ENCODE data around the gene DUSP1.

DUSP1 gene

DNA sequence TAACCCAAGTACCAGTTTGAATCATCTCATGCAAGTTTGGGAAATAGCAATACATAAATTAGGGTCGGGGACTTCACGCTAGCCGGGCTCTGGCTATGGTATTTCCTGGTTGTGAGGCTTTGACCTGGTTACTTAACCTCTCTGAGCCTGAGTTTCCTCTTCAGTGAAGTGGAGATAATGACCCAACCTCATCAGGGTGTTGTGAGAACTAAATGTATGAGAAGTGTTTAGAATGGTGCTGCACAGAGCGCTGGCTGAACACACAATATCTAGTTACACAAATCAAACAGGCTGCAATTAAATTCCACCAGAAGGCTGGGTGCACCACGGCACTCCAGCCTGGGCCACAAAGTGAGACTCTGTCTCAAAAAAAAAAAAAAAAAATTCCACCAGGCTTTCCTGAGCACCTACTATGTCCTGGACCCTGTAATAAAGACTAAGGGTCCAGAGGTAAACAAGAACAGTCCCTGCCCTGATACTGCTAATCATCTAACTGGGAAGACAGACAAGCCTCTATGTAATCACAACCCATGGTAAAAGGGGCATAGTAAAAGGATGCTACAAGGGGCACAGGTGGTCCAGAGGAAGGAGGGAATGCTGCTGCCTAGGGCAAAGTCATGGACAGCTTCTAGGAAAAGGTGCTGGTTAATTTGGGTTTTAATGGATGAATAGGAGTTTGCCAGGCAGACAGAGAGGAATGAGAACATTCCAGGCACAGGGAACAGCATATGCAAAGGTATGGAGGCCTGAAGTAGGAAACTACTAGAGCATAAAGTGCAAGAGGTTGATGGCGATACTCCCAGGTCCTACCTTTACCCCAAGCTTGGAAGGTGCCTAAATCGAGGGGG, 27.7 kb downstream of the DUSP1 start:
- no peak for DNase-seq

DNA sequence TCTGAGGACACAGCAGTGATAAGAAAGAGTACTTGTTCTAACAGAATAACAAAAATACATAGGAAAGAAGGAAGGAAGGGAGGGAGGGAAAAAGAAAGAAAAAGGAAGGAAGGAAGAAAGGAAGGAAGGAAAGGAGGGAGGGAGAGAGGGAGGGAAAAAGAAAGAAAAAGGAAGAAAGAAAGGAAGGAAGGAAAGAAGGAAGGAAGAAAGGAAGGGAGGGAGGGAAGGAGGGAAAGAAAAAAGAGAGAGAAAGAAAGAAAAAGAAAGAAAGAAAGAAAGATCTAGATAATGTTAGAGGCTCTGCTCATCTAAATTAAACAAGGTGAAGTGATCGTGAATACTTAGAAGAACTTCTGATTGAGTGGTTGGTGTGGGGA, 29.8 kb downstream of the DUSP1 start:
- DNase-seq = no peak

DNA sequence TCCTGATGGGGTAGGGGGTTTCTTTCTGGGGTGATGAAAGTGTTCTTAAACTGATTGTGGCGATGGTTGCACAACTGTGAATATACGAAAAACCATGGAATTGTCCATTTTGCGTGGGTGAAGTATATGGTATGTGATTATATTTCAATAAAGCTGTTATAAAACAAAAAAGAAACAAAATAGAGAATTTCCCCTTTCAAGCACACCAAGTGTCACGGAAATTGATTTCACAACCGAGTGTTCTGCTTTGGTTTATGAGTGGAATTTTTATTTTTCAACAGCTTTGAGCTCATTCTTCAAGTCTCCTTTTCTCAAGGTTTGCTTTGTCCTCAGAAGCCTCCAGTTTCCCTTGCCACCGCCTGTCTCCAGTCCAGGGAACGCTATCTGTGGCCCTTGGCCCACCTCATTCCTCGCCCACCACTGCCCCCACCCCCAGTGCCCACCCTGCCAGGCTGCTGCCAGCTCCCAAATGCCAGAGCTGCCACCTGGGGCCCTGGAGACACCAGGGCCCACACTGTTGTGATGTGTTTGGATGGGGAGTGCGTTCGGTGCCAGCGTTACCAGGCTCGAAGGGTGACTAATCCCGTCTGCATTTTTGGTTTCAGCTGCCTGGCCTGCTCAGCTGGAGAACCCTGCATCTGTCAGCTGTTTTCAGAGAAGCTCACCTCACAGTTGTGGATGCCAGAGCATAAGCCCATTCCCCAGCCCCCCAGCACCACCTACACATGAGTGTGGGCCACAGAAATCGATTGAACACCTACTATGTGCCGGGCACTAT, 30.4 kb downstream of the DUSP1 start:
- DNase-seq = no peak

DNA sequence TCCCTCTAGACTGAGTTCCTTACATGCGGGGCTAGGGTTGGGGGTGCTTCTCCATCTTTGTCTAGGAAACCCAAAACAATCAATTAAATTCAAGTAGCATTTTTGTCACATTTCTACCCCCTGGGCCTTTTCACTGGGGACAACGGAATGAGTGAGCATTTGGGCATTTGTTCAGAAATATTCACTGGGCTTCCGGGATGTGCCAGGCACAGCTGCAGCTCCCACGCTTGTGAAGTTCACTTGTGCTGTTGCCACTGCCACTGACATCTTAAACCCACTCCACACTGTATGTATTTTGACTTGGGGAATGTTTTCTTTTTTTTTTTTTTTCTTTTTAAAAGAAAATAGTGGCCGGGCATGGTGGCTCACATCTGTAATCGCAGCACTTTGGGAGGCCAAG, 31.6 kb downstream of the DUSP1 start:
- no peak for DNase-seq

DNA sequence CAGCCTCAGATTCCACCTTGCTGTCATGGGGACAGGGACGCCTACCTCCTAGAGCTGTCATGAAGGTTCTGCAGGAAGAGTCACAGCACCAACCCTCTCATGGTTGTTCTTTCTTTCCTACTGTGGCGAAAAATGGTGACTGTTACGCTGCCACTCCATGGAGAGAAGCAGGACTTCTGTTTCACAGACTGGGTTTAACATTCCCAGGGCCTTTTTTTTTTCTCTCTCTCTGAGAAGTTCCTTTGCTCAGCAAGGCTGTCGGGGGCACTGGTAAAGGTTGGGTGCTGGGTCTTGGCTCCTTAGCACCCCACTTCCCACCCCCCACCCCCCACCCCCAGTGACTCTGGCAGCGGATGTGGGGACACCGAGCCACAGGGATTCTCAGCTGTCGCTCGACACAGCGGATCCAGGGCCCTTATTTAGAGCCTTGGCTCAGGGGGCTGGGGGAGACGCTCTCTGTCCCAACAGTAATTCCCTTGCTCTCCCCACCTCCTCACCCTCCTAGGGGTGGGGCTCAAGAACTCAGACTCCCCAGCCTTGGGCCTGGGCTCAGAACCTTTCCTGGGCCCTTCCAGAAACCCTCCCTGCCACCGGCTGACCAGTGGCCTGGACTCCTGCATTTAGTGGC, 34.4 kb downstream of the DUSP1 start:
- no peak for DNase-seq

DNA sequence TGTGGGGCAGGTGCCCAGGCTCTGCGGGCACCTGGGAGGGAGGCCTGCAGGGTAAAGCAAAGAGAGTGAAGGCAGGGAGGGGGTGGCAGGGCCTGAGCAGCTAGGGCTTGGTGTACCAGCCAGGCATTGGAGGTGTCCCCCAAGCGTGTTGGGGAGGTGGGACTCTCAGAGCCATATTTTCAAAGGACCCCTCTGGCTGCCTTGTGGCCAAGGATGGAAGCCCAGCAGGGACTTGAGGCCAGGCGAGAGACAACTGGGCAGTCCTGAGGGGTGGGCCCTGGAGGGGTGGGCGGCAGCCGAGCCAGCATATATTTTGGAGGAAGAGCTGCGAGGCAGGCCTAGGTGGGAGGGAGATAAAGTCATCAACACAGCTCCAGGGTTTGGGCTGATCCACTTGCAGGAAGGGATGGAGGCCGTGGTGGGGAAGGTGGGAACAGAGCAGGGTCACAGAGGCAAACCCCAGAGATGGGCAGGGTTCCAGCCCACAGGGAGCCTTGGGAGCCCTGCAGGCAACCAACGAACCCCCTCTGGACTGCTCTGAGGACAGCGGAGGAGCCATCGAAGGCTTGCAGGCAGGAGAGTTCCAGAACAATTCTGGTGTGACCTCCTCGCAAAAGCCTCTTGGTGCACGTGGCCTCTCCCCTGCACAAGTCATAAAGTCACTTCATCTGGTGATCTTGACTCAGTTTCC, 35.7 kb downstream of the DUSP1 start:
- no peak for DNase-seq

DNA sequence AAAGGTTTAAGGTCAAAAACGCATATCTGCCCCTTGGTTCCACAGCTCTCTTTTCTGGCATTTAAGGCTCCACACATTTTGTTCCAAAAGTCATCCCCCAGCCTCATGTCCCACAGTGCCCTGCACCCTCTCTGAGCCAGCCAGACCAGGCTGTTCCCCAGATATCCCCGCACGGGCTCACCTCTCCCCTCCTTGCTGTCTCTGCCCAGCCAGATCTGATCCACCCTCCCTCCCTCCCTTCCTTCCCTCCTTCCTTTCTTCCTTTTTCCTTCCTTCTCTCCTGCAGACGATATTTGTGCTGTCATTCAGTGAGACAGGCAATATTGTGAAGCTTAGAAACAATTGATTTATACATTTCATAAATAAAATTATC, 37.0 kb downstream of the DUSP1 start:
- no peak for DNase-seq

DNA sequence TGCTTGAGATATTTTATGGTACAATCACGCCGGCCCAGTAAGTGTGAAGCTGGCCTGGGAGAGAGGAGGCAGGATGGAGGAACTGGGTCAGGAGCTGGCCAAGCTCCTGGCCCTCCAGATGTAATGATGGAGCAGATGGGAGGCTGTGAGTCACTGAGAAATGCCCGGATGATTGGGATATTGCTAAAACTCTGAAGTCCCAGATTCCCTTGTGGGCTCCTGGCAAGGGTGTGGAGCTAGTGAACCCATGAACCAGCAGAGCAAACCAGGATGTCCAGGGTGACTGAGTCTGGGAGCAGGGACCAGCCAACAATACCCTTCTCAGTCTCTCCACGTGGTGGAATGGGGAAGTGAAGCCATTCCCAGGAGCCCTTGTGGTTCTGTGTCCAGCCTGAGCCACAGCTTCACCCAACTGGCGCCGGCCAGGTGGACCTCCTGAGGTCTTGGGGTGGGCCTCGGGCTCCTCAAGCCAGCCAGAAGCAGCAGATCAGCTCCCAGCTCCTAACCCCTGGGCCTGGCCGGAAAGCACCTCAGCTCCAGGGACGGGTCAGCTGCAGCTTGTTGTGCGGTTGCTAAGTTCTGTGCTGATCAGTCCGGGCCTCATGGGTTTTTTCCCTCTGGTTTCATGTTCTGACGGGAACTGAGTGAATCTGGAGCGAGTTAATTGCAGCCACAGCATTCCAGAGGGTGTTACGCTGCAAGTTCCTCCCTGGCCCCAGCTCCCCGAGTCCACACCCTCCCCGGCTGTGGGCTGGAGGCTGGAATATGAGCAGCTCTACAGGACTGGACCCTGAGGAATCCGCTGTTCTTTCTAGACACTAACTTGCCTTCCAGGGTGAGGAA, 37.6 kb downstream of the DUSP1 start:
- no peak for DNase-seq

DNA sequence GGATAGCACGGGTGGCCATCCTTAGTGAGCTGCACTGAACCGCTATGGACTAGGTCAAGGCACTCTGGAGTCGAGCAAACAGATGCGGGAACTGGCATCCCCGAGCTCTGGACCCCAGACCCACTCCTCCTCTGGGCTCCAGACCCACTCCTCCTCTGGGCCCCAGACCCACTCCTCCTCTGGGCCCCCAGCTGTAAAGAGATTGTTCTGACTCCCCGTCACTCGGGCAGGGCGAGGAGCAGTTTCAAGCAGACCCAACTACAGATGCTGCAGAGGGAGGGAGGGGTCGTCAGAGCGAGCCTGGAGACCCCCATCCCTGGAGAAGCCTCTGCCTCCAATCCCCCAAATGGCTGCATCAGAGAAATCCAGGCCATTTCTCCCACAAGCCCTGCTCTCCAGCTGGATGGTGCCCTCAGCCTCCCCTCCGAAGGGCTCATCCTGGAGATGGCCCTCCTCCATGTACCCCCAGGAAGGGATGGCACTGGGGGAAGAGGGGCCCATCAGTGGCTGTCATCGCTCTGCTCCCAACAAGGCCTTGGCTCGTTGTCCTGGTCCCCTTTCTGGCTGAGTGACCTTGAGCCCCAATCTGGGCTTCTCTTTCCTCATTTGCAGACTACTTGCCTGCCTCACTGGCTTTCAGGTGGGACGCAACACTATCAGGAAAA, 38.7 kb downstream of the DUSP1 start:
- no peak for DNase-seq

DNA sequence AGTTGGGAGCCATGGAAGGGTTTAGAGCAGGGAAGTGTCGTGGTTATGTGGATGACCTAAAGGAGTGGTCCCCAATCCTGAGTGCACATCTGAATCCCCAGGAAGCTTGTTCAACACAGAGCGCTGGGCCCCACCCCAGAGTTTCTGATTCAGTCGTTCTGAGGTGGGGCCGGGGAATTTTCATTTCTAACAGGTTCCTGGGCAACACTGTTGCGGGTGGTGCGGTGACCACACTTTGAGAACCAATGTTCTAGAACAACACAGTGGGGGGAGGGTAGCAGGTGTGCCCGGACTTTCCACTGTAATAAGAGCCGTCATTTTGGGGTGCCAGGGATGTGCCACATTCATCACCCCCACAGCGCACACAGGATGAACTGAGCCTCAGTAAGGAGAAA, 39.3 kb downstream of the DUSP1 start:
- DNase-seq = no peak

DNA sequence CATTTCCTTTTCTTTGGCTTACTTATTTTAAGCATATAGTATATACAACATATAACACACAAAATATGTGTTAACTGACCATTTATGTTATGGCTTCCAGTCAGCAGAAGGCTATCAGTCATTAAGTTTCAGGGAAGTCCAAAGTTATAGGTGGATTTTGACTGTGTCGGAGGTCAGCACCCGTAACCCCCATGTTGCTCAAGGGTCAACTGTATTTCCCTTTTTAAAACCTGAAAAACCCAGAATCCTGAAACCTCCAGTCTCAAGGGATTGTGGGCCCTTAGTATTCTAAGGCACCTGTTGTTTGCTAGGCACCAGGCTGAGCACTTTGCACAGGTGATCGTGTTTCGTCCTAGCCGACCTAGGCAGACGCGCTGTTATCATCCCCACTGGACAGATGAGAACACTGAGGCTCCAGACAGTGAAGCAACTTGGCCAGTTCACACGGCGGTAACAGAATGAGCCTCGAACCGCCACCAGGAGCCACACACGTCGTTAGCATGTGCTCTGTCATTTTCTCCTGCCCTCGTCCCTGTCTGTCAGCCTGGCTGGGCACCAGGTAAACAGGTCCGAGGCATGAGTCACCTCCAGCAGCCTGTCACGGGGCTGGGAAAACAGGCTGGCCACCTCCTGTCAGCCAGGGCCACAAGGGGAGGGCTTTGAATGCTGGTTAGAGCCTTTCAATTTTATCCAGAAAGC, 39.9 kb downstream of the DUSP1 start:
- no peak for DNase-seq

DNA sequence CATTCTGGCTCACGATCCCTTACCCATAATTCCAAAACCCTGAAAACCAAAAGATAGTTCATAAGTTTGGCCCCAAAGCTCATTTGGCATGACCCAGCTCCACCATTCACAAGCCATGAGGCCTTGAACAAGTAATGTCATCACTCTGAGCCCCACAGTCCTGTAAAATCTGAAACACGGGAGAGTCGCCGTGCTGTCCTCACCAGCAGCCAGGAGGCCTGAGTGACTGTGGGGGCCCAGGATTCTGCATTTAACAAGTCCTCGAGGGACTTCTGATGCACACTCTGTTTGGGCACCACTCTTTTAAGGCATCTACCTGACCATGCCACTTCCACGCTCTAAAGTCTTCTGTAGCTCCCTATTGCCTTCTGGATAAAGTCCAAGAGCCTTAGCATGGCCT, 40.8 kb downstream of the DUSP1 start:
- no peak for DNase-seq

DNA sequence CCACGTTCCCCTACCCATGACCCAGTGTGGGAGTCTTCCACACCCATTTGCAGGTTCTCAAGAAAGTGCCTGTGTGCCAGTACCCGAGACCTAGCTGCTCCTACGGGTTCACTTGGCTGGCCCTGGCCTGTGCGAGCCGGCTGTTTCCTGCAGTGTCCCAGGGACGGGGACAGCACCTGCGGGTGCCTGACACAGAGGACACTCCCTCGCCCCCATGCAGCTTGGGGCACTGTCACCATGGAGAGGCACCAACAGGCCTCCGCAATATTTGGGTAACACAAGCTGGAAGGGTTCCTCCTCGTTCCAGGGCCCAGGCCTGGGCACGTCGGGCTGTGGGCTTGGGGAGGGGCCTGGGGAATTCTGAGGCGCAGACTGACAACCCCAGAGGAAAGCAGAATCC, 41.4 kb downstream of the DUSP1 start:
- no peak for DNase-seq

DNA sequence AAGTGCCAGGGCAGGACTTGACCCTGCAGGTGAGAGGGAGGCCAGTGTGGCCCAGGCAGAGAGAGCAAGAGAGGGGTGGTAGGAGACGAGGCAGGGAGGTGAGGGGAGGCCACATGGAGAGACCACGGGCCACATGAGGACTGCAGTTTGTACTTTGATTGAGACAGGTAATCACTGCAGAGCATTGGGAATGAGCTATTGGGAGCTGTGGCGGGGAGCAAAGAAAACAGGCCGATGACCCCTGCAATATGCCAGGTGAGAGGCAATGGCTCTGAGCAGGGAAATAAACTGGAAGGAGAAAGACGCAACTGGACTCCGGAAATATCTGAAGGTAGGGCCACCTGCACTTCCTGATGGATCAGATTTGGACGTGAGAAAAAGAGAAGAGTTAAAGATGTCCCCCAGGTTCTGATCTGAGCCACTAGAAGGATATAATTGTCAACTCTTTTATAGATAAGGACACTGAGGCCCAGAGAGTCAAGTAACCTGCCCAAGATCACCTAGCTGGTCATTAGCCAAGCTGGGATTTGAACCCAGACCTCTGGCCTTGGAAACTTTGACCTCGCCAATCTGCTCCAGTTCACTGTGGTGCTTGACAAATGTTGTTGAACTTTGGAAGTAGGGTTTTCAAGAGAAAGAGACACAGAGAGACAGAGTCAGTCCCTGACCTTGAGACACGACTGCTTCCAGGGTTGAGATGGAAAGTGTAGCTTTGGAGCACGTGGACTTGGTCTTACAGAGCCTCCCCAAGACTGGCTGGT, 42.3 kb downstream of the DUSP1 start:
- no peak for DNase-seq

DNA sequence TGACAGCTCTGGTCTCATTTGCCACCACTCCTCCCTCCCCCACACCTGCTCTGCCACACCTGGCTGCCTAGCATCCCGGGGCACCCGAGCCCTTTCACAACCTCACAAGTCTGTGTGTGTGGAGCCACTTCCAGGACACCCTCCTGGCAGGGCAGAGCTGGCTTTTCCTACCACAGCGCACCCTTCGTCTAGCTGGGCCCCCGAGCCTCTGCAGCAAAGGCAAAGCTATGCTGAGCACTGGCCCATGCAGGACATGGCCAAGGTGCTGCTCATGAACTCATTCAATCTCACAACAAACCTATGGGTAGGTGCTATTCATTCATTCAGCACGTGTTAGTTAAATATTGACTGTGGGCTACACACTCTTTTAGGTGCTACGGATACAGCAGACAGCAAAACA, 43.4 kb downstream of the DUSP1 start:
- no peak for DNase-seq

DNA sequence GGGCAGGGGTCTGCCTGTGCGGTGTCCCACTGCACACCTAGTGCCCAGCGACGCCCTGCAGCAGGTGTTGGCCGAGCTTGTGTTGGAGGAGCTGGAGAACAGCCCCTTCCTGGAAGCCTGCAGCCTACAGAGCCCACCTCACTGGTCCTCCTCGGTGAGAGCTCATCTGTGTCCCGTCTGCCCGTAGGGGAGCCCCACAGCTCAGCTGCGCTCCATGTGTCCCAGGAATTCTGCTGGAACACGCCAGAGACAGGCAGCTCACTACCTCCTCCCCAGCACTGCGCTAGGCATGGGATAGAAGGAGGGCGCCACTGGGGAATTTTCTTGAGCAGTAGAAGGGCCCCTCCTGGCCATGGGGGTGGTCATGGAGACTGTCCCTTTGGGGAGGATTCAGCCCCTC, 44.0 kb downstream of the DUSP1 start:
- no peak for DNase-seq

DNA sequence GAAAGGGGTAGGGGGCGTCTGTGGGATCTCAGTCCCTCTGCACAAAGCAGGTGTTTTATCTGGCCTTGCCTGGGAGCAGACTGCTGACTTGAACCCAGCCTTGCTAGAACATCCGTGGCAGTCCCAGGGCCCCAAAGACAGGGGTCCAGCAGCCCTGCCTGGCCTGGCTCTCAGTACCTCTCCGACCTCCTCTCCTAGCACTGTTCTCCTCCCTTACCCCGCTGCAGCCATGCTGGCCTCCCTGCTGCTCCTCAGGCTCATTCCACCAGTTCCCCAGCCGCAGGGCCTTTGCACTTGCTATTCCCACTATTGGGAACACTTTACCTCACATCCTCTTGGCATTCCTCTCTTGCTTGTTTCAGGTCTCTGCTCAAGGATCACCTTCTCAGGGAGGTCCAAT, 45.2 kb downstream of the DUSP1 start:
- DNase-seq = no peak

DNA sequence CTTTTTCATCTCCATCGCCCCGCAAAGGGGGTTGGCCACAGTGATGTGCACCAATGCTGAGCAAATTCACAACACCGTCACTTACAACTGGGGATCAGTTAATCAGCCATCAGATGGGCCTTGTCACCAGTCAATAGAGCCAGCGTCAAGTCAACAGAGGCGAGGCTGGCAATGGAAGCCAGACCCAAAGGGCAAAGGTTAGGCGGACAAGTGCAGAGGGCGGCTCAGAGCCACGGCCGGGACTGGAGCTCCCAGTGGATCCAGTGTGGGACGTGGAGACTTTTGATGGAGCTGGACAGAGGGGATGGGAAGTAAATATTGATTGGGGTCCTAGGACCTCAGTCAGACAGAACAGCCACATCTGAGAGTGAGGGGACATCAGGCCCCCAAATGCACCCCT, 45.7 kb downstream of the DUSP1 start:
- DNase-seq = no peak

DNA sequence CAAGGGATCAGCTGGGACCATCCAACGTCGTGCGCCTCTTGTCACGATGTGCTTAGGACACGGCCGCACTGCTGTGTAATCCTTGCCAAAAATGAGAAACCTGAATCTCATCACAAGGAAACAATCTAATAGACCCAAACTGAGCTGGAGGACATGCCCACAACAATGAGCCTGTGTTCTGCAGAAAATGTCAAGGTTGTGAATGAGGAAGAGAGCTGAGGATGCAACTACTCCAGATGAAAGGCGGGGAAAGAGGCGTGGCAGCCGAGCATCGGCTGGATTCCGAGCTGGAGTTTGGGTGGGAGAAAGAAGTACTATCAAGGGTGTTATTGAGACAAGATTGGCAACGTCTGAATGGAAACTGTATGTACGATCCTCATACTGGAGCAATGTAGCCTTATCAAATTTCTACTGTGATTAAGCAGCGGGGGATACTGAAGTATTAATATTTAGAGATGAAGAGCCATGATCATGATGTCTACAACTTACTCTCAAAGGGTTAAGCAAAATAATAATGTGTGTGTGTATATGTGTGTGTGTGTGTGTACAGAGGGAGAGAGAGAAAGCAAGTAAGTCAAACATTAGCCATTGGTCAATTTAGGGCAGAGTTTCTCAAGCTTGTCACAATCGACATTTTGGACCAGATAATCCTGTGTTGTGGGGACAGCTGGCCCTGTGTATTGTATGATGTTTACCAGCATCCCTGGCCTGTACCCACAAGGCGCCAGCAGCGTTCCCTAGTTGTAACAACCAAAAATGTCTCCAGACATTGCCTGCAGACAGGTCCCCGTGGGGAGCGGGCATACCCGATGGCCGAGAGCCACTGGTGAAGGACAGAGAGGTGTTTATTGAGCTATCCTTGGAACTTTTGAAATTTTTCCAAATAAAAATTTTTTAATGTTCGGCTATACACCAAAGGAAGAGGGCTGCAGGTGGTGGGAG, 46.5 kb downstream of the DUSP1 start:
- DNase-seq = no peak
